ENCODE data around the gene PARP6.

The PARP6 gene, protein sequence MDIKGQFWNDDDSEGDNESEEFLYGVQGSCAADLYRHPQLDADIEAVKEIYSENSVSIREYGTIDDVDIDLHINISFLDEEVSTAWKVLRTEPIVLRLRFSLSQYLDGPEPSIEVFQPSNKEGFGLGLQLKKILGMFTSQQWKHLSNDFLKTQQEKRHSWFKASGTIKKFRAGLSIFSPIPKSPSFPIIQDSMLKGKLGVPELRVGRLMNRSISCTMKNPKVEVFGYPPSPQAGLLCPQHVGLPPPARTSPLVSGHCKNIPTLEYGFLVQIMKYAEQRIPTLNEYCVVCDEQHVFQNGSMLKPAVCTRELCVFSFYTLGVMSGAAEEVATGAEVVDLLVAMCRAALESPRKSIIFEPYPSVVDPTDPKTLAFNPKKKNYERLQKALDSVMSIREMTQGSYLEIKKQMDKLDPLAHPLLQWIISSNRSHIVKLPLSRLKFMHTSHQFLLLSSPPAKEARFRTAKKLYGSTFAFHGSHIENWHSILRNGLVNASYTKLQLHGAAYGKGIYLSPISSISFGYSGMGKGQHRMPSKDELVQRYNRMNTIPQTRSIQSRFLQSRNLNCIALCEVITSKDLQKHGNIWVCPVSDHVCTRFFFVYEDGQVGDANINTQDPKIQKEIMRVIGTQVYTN

DNA sequence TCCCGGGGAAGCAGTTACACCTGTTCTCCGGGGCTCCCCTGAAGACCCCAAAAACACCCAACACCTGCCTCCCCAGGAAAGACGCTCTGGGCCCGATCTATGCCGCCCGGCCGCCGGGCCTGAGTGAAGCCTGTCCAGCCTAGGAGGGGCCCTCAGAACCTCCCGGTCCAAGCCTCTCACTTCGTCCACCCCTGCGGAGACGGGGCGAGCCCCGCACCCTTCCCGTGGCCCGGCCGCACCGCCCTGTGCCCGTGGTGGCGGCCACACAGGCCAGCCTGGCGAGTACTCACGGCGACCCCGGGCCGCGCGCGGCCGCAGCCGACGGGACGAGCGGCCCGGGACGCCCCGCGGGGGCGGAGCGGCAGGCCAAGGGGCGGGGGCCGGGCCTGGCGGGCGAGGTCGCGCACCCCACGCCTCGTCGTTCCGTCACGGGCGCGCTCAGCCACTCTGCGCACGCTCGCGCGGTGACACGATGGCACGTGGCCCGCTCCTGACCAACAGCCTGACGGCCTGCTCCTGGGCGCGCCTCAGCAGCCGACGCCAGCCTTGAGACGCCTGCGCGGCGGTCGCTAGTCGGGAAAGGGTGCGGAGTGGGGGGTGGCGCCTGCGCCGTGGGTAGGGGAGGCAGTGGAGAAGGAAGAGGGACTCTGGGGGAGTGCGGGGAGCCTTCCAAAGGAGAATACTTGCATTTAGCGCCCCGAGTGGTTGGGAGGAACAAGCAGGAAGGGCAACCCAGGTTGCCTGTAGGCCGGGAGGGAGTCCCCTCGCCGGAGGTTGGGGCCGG, at the start of gene PARP6:
TSS of gene PARP6 (minus strand) at position 342 of the 784 bp plus-strand sequence. CDS start 5,077 bp downstream, outside the sequence.
- in situ Hi-C loops (cut with MboI; ENCODE audit: low sequenced_read_pairs): no loop called here

DNA sequence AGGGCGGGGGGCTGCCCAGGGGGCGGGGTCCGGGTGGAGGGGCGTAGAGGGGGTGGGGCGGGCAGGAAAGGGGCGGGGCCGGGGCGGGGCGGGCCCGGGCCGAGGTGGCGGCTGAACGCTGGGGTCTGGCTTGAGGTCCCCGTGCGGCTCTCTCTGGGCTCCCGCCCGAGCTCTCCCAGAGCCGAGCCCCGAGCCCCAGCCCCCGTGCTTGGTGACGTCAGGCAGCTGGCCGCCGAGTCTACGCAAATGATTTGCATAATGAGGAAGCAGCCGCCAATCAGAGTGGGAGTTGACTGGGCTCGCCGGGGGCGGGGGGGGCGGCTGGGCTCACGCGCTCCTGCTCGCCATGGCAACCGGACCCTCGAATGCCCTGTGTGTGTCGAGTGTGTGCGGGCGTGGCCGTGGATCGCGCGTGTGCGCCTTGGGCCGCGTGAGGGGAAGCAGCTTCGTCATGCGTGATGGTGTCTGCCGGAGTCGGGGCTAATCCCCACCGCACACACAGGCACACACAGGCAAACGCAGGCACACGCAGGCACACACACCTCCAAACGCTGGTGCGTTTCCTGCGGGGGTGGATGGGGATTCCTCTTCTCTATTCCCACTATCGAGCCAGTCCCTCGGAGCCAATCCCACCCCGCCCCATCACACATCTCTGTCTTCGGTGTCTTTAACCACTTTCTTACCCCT, 47.8 kb upstream of the PARP6 start, which contains the start of gene CELF6:
TSS of gene CELF6 (minus strand) at position 173 of the 687 bp plus-strand sequence. CDS start 283 bp downstream, outside the sequence.
- in situ Hi-C loops (cut with MboI; ENCODE audit: low sequenced_read_pairs): no loop called here

DNA sequence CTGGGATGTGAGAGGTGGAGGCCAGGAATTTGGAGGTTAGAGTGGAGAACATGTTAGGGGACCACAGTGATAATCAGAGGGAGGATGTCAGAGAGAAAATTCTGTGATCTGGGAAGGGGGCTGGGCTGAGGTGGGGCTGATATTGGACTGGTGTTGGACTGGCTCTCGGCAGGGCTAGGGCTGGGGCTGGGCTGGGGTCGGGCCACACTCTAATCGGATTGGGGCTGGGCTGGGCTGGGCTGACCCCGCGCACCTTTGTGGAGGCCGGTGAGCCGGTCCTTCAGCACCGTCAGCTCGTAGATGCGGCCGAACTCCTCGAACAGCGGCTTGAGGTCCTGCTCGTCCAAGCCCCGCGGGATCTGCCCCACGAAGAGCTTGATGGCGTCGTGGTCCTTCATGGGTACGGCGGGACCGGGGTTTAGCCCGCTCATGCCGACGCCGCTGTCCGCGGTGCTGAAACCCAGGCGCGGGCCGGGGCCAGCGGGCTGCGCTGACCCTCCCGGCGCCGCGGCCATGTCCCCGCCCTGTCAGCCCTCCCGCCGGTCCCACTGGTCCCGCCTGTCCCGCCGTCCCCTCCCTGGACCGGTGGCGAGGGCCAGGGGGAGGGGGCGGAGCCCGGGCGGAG, 47.1 kb upstream of the PARP6 start:
- in situ Hi-C loops (cut with MboI; ENCODE audit: low sequenced_read_pairs): no loop called here

DNA sequence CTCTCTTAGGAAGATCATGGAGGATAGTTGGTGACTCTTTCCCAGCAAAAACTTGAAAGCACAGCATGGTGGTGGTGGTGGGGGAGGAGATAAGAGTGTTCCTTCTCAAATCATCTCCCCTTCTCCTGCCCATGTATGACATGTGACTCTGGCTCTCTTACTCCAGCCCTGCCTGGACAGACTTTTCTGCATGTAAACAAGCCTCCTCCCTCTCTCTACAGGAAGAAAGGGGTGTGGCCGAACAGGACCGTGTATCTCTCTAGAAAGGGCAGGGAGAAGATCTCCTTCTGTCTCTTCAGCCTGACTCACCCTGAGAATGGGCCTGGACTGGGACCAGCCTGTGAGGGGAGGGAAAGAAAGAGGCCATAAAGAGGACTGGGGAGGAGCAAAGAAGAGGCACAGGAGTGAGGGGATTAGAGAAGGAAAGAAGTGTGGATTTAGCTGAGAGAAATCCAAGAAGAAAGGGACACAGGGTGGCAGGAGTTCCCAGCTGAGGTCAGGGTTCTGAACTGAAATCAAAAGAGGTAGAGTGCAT, 46.1 kb upstream of the PARP6 start:
- in situ Hi-C loops (cut with MboI; ENCODE audit: low sequenced_read_pairs): no loop called here

DNA sequence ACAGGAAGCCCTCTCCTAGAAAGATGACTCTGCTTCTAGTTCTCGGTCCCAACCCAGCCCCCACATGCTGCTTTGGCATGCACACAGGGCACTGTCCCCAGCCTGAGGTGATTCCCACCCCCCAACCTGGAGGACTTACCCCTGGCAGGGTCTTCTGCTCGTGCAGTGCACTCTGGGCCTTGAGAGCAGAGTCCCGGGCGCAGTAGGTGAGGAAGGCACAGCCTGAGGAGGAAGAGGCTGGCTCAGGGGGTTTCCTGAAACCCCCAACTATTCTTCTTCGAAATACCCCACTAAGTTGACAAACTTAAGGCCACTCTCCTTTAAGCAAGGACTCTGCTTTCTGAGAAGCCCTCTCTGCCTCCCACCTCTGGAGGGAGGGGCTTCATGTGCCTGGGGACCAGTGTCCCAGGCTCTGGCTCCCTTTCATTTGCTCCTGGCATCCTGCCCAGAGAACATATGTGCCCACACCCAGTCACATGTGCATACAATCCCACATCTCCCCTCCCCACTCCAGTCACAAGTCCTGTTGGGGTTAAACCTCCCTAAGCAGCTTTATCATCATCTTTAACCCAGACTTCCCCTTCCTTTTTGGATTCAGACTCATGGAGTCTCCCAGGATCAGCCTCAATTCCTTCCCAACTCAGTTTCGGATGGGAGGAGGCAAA, 43.5 kb upstream of the PARP6 start:
- in situ Hi-C loops (cut with MboI; ENCODE audit: low sequenced_read_pairs): no loop called here

DNA sequence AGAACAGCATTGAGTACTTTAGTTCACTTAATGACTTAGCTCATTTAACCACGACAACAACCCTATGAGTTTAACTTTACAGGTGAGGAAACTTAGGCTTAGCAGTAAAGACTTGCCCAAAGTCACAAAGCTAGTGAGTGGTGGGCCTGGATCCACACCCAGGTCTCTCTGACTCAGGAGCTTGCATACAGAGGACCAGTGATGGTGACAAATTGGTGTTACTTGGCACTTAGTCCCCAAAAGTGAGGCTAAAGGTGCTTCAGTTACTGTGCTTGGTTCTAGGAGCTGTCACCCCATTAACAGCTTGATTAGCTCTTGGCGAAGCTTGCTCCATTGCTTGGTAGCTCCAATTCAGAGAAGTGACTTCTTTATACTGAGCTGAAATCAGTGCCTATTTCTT, 41.5 kb upstream of the PARP6 start:
- in situ Hi-C loops (cut with MboI; ENCODE audit: low sequenced_read_pairs): no loop called here

DNA sequence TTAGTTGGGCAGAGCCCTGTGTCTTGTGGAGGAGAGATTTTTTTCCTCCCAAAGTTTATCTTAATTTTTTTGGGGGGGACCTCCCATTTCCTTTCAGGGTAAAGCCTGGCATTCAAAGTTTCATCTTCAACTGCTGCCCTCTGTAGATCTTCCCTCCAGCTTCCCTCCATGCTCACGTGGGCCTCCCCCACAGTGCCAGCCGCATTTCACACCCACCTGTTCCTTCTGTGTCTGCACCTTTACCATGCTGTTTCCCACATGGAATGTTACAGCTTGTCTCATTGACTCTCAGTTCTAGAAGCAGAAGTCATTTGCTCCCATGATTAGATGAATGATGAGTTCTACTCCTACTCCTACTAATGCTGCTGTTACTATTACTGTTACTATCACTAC, 41.1 kb upstream of the PARP6 start:
- in situ Hi-C loops (cut with MboI; ENCODE audit: low sequenced_read_pairs): no loop called here

DNA sequence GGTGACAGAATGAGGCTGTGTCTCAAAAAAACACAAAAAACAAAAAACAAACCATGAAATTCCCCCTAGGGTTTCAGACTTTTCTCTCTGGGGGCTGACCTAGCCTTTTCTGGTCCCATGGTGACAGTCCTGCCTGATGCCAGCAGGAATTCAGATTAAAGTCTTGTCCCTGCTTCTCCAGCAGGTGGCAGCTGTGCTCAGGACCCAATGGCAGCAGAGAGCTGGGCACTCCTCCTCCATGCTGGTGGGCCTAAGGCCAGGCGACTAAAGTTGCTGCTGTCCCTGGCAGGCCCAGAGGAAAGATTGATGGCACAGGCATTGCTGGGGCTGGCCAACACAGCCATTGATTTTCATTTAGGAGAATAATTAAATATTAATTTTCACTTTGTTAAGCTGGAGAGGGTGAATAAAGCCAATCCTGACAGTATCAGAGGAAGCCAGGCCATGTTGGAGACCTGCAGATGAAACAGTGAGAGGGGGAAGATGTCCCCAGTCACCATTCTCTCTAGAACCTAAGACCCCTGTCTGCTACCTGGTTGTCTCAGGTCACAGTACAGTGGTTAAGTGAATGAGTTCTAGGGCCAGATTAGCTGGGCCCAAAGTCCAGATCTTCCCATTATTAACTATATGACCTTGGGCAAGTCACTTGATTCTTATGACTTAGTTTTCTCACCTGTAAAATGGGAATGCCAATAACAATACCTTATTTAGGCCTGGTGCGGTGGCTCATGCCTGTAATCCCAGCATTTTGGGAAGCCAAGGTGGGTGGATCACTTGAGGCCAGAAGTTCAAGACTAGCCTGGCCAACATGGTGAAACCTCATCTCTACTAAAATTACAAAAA, 40.5 kb upstream of the PARP6 start:
- in situ Hi-C loops (cut with MboI; ENCODE audit: low sequenced_read_pairs): no loop called here

DNA sequence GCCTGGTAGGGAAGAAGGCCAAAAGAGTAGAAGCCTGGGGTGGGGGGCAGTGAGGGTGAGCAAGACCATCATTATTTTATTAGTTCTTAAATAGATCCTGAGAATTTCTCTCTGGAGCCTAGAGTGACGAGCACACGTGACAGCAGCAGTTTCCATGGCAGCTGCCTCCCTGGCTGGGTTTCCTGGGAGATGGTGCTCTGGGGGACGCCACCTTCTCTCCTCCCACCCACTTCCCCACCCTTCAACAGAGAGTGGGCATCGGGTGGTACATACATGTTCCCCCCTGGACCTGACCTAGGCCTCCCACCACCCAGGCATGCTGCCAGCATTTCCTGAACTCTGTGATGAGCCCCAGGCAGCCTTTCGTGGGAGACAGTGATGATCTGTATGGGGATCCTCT, 34.7 kb upstream of the PARP6 start:
- in situ Hi-C loops (cut with MboI; ENCODE audit: low sequenced_read_pairs): no loop called here

DNA sequence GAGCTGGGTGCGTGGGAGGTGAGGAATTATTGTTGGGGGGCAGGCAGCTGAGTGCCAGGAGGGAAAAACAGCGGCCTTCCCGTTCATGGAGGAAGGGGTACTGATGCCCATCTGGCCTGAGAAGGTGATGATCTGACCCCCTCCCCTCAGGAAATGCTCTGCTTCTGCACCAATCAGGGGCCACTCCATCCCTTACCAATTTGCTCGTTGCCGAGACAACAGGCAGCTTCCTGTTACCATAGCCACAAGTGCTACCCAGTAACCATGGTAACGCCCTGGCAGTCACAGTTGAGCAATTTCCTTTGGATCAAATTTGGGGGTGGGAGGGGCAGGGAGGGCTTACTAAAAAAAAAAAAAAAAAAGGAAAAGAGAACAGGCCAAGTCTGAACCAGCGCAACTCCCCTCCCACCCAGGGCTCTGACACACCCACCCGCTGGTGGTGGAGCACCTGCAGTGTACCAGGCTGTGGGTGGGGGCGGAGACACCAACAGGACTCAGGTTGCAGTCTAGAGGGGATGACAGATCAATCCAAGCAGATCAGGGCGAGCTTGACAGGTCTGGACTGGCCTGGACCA, 33.9 kb upstream of the PARP6 start:
- in situ Hi-C loops (cut with MboI; ENCODE audit: low sequenced_read_pairs): no loop called here

DNA sequence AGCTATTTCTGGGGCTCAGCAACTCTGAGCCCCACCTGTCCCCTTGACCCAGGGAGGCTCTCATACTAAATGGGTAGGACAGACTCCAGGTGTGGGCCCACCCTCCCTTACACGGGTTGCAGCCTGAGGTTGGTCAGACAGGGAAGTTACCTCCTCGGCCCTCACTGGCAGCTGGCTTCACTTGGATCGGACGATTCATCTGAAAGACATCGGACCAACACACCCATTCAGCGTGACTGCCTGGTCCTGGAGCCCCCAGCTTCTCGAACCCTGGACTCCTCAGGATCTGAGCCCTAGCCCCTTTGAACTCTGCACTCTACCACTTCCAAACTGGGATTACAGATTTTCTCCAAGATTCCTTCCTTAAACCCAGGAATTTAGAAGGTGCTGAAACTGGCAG, 32.2 kb upstream of the PARP6 start:
- in situ Hi-C loops (cut with MboI; ENCODE audit: low sequenced_read_pairs): no loop called here

DNA sequence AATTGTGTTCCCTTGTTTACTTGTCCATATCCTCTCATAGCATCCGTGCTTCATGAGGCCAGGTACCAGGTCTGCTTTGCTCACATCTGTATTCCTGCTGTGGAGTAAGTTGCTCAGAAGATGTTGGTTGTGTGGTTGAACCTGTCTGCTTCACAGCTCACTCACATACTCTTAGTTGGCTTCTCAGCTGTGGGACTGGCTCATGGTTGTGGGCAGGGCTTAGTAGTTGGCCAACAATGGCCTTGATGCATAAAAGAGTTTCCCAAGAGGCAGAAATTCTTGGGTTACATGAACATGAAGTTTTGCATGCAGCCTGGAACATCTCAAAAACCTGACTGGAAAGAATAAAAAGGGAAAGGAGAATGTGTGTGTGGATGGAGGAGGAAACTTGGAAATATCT, 30.6 kb upstream of the PARP6 start:
- in situ Hi-C loops (cut with MboI; ENCODE audit: low sequenced_read_pairs): no loop called here

DNA sequence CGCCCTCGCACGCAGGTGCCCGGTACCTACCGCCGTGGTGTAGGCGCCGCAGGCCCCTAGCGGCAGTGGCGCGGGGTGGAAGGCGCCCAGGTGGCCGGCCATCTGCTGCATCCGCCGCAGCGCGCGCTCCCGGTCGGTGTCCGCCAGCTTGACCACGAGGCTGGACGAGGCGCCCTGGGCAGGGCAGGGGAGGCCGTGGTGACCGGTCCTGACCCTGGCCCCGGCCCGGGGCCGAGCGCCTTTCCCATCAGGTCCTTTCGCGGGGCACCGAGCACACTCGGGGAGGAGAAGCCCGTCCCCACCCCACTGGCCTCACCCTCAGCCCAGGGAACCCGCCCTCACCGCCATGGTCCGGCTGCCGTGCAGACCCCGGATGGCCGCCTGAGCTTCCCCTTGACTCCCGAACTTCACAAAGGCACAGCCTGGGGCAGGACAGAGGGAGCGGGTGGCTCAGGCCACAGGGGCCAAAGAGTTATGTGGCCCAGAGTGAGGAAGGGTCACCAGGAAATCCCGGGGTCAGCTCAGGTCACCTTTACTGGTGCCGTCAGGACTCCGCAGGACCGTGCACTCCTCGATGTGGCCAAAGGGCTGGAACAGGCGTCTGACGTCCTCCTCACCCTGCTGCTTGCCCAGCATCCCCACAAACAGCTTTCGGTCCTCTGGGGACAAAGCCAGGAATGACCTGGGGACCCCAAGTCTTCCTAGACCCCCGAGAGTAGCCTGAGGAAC, 17.4 kb upstream of the PARP6 start:
- in situ Hi-C loops (cut with MboI; ENCODE audit: low sequenced_read_pairs): no loop called here

DNA sequence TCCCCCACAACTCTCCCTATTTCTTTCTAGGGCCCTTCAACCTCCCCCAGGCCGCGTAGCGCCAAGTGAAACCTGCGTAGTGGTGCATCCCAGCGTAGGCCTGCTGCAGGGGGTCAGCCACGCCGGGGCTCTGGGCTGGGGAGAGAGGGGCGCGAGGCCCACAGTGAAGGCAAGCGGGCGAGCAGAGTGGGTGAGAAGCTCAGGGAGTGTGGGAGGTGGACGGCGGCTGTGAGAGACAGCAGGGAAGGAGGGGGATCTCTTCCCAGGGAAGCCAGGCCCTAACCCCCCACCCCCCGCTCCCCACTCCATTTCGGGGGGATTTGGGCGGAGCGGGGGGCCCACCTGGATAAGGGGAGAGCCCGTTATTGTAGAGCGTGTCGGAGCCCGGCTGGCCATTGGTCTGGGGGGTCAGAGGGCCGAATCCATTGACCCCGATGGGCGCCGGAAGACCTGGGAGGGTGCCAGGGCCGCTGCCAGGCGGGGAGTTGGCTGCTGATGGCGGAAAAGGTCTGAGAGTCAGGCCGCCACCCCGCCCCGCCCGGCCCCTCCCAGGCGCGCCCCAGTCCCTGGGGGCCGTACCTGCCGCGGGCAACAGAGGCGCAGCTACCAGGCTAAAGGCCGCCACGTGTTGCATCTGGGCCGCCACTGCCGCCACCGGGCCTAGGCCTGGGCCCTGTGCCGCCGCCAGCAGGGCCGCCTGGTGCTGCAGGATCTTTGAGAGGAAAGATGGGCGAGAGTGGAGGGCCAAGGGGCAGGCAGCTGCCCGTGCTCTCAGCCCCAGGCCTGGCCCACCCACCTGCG, 16.6 kb upstream of the PARP6 start:
- in situ Hi-C loops (cut with MboI; ENCODE audit: low sequenced_read_pairs): no loop called here

DNA sequence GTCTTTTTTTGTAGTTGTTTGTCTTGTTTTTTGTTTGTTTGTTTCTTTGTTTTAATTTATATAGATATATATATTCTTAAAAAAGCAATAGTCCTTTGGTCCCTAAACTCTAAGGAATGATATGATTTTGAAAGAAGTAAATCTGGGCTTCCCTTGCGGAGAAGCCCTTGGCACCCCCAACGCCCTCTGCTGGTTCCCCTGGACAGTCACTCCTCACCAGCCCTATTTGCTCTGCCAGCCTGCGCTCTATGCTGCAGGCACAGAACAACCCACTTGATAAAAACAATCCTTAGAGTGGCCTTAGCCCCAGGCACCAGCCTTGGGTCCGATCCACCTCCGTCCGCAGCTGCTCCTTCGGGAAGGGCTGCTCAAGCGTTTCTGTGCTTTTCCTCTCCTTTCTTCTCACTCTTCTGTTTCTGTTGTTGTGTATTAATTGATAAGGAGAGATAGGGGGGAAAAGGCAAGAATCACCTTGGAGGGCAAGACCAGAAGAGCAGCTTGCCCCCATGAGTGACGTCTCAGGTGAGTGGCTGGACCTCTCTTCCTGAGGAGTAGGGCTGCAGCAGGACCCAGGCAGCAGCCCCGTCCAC, 13.7 kb upstream of the PARP6 start:
- in situ Hi-C loops (cut with MboI; ENCODE audit: low sequenced_read_pairs): no loop called here

DNA sequence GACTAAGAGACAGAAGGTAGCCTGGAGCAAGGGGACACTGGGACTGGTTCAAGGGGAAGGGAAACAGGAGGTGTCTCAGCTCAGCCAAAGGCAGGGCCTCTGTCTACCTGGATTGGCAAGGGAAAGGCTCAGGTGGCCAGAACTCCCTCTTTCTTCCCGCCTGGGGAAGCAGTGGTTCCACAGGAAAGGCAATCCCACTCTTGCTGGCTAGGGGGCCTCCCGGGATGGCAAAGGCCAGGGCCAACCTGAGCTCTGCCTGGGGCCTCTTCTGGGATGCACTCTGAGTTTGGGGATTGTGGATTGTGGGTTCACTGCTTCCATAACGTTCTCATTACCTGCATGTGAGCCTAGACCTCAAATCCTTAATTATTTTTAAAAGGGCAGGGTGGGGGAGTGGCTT, 13.0 kb upstream of the PARP6 start:
- in situ Hi-C loops (cut with MboI; ENCODE audit: low sequenced_read_pairs): no loop called here

DNA sequence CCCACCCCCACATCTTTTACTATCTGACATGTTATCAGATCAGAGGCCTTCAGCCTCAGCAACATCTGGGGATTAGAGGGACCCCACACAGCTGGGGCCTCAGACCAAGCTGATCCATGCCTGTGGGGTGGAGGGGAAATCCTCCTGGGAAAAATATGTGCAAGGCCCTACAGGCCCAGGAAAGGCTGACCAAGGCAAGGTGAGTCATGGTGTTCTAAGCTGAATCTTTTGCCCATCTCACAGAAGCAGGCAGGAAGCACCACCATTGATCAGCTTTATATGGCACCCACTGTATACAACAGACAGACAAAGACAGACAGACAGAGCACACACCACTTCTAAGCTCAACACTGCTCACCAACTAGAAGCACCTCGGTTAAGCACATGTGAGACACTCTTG, 12.4 kb upstream of the PARP6 start:
- in situ Hi-C loops (cut with MboI; ENCODE audit: low sequenced_read_pairs): no loop called here
